IPS-18c (cell line): ENCODE measurements around the gene FGF22.

ENCODE experiments used
- H3K4me3 ChIP-seq: 2 replicates; pipeline ENCODE4 v1.7.0; 2013; ENCODE audit warnings: low read depth, mild to moderate bottlenecking, low read length, moderate library complexity; ENCODE audit not compliant: insufficient read depth
- H3K9me3 ChIP-seq: one replicate; pipeline ENCODE4 v1.6.1; 2013; ENCODE audit warnings: mild to moderate bottlenecking, low read length, moderate library complexity; ENCODE audit not compliant: control insufficient read depth, insufficient read depth

Gene FGF22

GRCh38 chr19:679418-680286 is 40.0 kb downstream of the FGF22 start:
- peak overlapping the region; percentile 84 for H3K4me3 ChIP-seq
- no peaks in the 10 kb centered on the region for H3K9me3 ChIP-seq

- H3K4me3 ChIP-seq: peak overlapping the region; percentile 84
- no peaks in the 10 kb centered on the region for H3K9me3 ChIP-seq
Measured at GRCh38 chr19:680287-681028, 40.8 kb downstream of the FGF22 start.

- H3K4me3 ChIP-seq: no peak overlapping the region
- no peaks in the 10 kb centered on the region for H3K9me3 ChIP-seq
Measured at GRCh38 chr19:681029-682019, 41.6 kb downstream of the FGF22 start.

- H3K4me3 ChIP-seq: no peak overlapping the region
- H3K9me3 ChIP-seq: no peaks in the 10 kb centered on the region
Measured at GRCh38 chr19:682678-683320, 43.1 kb downstream of the FGF22 start.

- Histone ChIP-seq H3K4me3 (no peak overlapping the region), H3K9me3 (no peaks in the 10 kb centered on the region)
Measured at GRCh38 chr19:685454-685931, 45.8 kb downstream of the FGF22 start.

- H3K4me3 ChIP-seq: no peak overlapping the region
- no peaks in the 10 kb centered on the region for H3K9me3 ChIP-seq
Measured at GRCh38 chr19:686589-687297, 47.1 kb downstream of the FGF22 start.

GRCh38 chr19:687569-688166 is 48.0 kb downstream of the FGF22 start:
- H3K4me3 ChIP-seq: no peak overlapping the region
- no peaks in the 10 kb centered on the region for H3K9me3 ChIP-seq

- H3K9me3 ChIP-seq: no peaks in the 10 kb centered on the region
- no peak overlapping the region for H3K4me3 ChIP-seq
Measured at GRCh38 chr19:688214-688613, 48.5 kb downstream of the FGF22 start.

GRCh38 chr19:688992-689391 is 49.3 kb downstream of the FGF22 start:
- Histone ChIP-seq H3K4me3 (no peak overlapping the region), H3K9me3 (no peaks in the 10 kb centered on the region)

- Histone ChIP-seq H3K4me3 (no peak overlapping the region), H3K9me3 (no peaks in the 10 kb centered on the region)
Measured at GRCh38 chr19:690203-690602, 50.5 kb downstream of the FGF22 start.
